Lung (tissue), 4 donors: ENCODE data around the gene ZNF770. TPM values are rescaled to one million over a fixed set of nuclear protein-coding genes. Genes with fewer than 3 reads are reported as not detected.

Source experiments
- polyA plus RNA-seq, 2 donors: library from polyadenylated mRNA; stranded (reverse); fragments of 200-250 nt; gene quantifications; one replicate each; pipeline ENCODE4 v1.2.1, GENCODE V29; 2013
- total RNA-seq, 2 donors: library from RNA; depleted of rRNA in 1 of 2; stranded (reverse); fragments of >200 nt in 1 of 2; gene quantifications; one replicate each; pipeline ENCODE4 v1.2.1, GENCODE V29; 2014 to 2021
- donor health status: Bipolar disorder and iron deficiency.
- donor health status: healthy.
- donor health status: DM: yes; HTN: yes; CAD: no.

Gene ZNF770
- total and polyA plus RNA-seq, 4 donors = 8.2 to 38.3 (median 19.0) TPM

Other genes starting within 250 kb of the ZNF770 start
- under 1 TPM in 1 of 2 donors, not detected in 1; 0.17 TPM for gene GJD2, start 233.3 kb downstream of the ZNF770 start, total RNA-seq
- gene GJD2, start 233.3 kb downstream of the ZNF770 start, polyA plus RNA-seq = not detected
- gene ACTC1, start 192.7 kb downstream of the ZNF770 start, total RNA-seq = 10 to 100 TPM in 1 of 2 donors, 1 to 10 TPM in 1; 3.4 to 13.0 TPM
- under 1 TPM; 0.13 to 0.26 TPM for gene ACTC1, start 192.7 kb downstream of the ZNF770 start, polyA plus RNA-seq
- gene AQR, start 18.5 kb downstream of the ZNF770 start, total RNA-seq = 10 to 100 TPM; 24.7 to 41.3 TPM
- gene AQR, start 18.5 kb downstream of the ZNF770 start, polyA plus RNA-seq = 10 to 100 TPM in 1 of 2 donors, 1 to 10 TPM in 1; 9.2 to 14.5 TPM
- gene NANOGP8, start 97.0 kb upstream of the ZNF770 start, total RNA-seq = under 1 TPM; 0.88 to 0.92 TPM
- gene NANOGP8, start 97.0 kb upstream of the ZNF770 start, polyA plus RNA-seq = not detected